IMR-90 (cell line): Measurements from ENCODE around the gene GMCL1. TPM values are rescaled to one million over a fixed set of nuclear protein-coding genes. Genes with fewer than 3 reads are reported as not detected.
A peak's percentile ranks its signal among the peaks of the same experiment; 100 is the strongest.

Experiments used
- ATAC-seq: fragments of 200-7000 bp; cut with Tn5 transposase; 2 replicates; pipeline ENCODE4 v1.9.1; 2020; ENCODE audit warnings: low read depth, mild to moderate bottlenecking, moderate library complexity
- BruUV-seq: library from RNA; stranded (reverse); fragments of 400-500 nt; replicated peaks from 2 replicates; lab custom pipeline; 2021; lab: Mats Ljungman, UMichigan
- CTCF ChIA-PET: fragments of 300-600 bp; formaldehyde crosslinking; extraction: SDS; loops from one replicate; lab custom pipeline; 2021; ENCODE audit warnings: antibody characterized with exemption; lab: Yijun Ruan, JAX
- POLR2A ChIA-PET: fragments of 300-600 bp; sonication (Branson Sonifier 250); formaldehyde crosslinking; loops from one replicate; lab custom pipeline; 2022; ENCODE audit warnings: antibody characterized with exemption; ENCODE audit not compliant: unreplicated experiment; lab: Charles Lee
- DNase-seq: peaks from one replicate; pipeline ENCODE4 v3.0.0; 2013
- H2AFZ ChIP-seq: replicated peaks from 2 replicates; pipeline ENCODE3; 2013; ENCODE audit warnings: low read length, mild to moderate bottlenecking; ENCODE audit not compliant: poor library complexity
- H2AK5ac ChIP-seq: 2 replicates; pipeline ENCODE4 v1.6.1; 2013; ENCODE audit warnings: low read depth, low read length, inconsistent platforms
- H2AK9ac ChIP-seq: replicated peaks from 2 replicates; pipeline ENCODE3; 2013; ENCODE audit warnings: mild to moderate bottlenecking, low read depth, low read length, moderate library complexity; ENCODE audit not compliant: poor library complexity
- H2BK120ac ChIP-seq: 2 replicates; pipeline ENCODE4 v1.6.1; 2013; ENCODE audit warnings: low read depth, low read length, inconsistent platforms
- H2BK15ac ChIP-seq: 3 replicates; pipeline ENCODE4 v1.6.1; 2013; ENCODE audit warnings: low read depth, low read length, inconsistent platforms
- H2BK20ac ChIP-seq: 2 replicates; pipeline ENCODE4 v1.6.1; 2013; ENCODE audit warnings: low read depth, mild to moderate bottlenecking, inconsistent platforms, low read length, moderate library complexity
- H2BK5ac ChIP-seq: 2 replicates; pipeline ENCODE4 v1.6.1; 2013; ENCODE audit warnings: mild to moderate bottlenecking, low read depth, low read length, inconsistent platforms; ENCODE audit not compliant: poor library complexity, severe bottlenecking
- H3K14ac ChIP-seq: replicated peaks from 2 replicates; pipeline ENCODE4 v1.6.1; 2013; ENCODE audit warnings: low read depth, low read length, inconsistent platforms
- H3K18ac ChIP-seq: 2 replicates; pipeline ENCODE4 v1.6.1; 2013; ENCODE audit warnings: low read depth, low read length, control low read depth
- H3K23ac ChIP-seq: 2 replicates; pipeline ENCODE4 v1.6.1; 2013; ENCODE audit warnings: low read depth, low read length, inconsistent platforms
- H3K27ac ChIP-seq: 2 replicates; pipeline ENCODE4 v1.5.1; 2013; ENCODE audit warnings: mild to moderate bottlenecking, control low read depth, low read length; ENCODE audit not compliant: insufficient read depth
- H3K27me3 ChIP-seq: 2 replicates; pipeline ENCODE4 v1.6.1; 2013; ENCODE audit warnings: low read length; ENCODE audit not compliant: control insufficient read depth, insufficient read depth
- H3K36me3 ChIP-seq: 2 replicates; pipeline ENCODE4 v1.6.1; 2013; ENCODE audit warnings: low read length, mixed read lengths; ENCODE audit not compliant: control insufficient read depth, insufficient read depth
- H3K4ac ChIP-seq: 2 replicates; pipeline ENCODE4 v1.6.1; 2013; ENCODE audit warnings: low read depth, low read length, inconsistent platforms
- H3K4me1 ChIP-seq: 2 replicates; pipeline ENCODE4 v1.6.1; 2013; ENCODE audit warnings: low read length, mixed read lengths; ENCODE audit not compliant: control insufficient read depth, insufficient read depth
- H3K4me2 ChIP-seq: 2 replicates; pipeline ENCODE4 v1.6.1; 2013; ENCODE audit warnings: low read depth, mild to moderate bottlenecking, control low read depth, low read length, moderate library complexity
- H3K4me3 ChIP-seq: 2 replicates; pipeline ENCODE4 v1.5.1; 2013; ENCODE audit warnings: low read depth, mild to moderate bottlenecking, control low read depth, low read length, moderate library complexity; ENCODE audit not compliant: insufficient read depth
- H3K56ac ChIP-seq: 2 replicates; pipeline ENCODE4 v1.6.1; 2013; ENCODE audit warnings: low read length, inconsistent platforms; ENCODE audit not compliant: insufficient read depth; ENCODE audit errors: extremely low read depth
- H3K79me1 ChIP-seq, 2 experiments: 2 replicates each; pipeline ENCODE4 v1.6.1; 2013; ENCODE audit warnings: low read length in 2 of 2, inconsistent platforms in 1 of 2, low read depth in 1 of 2
- H3K9ac ChIP-seq: 2 replicates; pipeline ENCODE4 v1.6.1; 2013; ENCODE audit warnings: low read depth, low read length, control low read depth
- H3K9me1 ChIP-seq: 2 replicates; pipeline ENCODE4 v1.6.1; 2013; ENCODE audit warnings: low read length, inconsistent platforms; ENCODE audit not compliant: insufficient read depth
- H3K9me3 ChIP-seq: 2 replicates; pipeline ENCODE4 v1.6.1; 2013; ENCODE audit warnings: low read length; ENCODE audit not compliant: control insufficient read depth, insufficient read depth
- H4K20me1 ChIP-seq: 2 replicates; pipeline ENCODE4 v1.6.1; 2013; ENCODE audit warnings: low read length, inconsistent platforms; ENCODE audit not compliant: insufficient read depth
- H4K5ac ChIP-seq: 2 replicates; pipeline ENCODE4 v1.6.1; 2013; ENCODE audit warnings: mild to moderate bottlenecking, low read depth, low read length, control low read depth
- H4K8ac ChIP-seq, 2 experiments: 2 replicates each; pipeline ENCODE4 v1.6.1; 2013; ENCODE audit warnings: low read depth in 2 of 2, low read length in 2 of 2, control low read depth in 1 of 2, inconsistent platforms in 1 of 2
- H4K91ac ChIP-seq: 2 replicates; pipeline ENCODE4 v1.6.1; 2013; ENCODE audit warnings: low read depth, low read length, inconsistent platforms; ENCODE audit not compliant: insufficient read depth
- CEBPB ChIP-seq: IDR thresholded peaks from 2 replicates; pipeline ENCODE4 v1.6.1; 2012; ENCODE audit warnings: low read depth, low read length, improper control_type of control experiment
- CTCF ChIP-seq: conservative IDR thresholded peaks from 2 replicates; pipeline ENCODE4 v1.5.1; 2012; ENCODE audit warnings: mild to moderate bottlenecking, low read depth, low read length, improper control_type of control experiment
- FOS ChIP-seq: fragments of 150-350 bp; IDR thresholded peaks from 2 replicates; pipeline ENCODE4 v1.6.1; 2016; ENCODE audit warnings: low read depth, low read length
- MAFK ChIP-seq: IDR thresholded peaks from 2 replicates; pipeline ENCODE4 v1.6.1; 2012; ENCODE audit warnings: low read depth, low read length, improper control_type of control experiment
- RAD21 ChIP-seq: IDR thresholded peaks from 2 replicates; pipeline ENCODE4 v1.6.1; 2012; ENCODE audit warnings: low read length, improper control_type of control experiment
- RFX5 ChIP-seq: IDR thresholded peaks from 2 replicates; pipeline ENCODE4 v1.8.0; 2012; ENCODE audit warnings: low read depth, mild to moderate bottlenecking, low read length, moderate library complexity
- WGBS, 2 experiments: methylation state at CpG; one replicate each; pipeline versions ENCODE4 v1.1.5 to v1.1.7; 2013; ENCODE audit warnings: missing lambda C conversion rate in 2 of 2; ENCODE audit not compliant: insufficient read length in 1 of 2; ENCODE audit errors: extremely low coverage in 2 of 2; 5-methylcytosine and 5-hydroxymethylcytosine counted together
- dilution Hi-C: fragments of 300-500 bp; cut with HindIII; formaldehyde crosslinking; loops from one replicate; pipeline ENCODE4 v1.14.3; 2018; ENCODE audit warnings: low sequenced_read_pairs; ENCODE audit not compliant: unreplicated experiment
- in situ Hi-C: fragments of 300-500 bp; cut with MboI; formaldehyde crosslinking; loops from 3 replicates; pipeline ENCODE4 v1.14.3; 2019; ENCODE audit warnings: low sequenced_read_pairs, inconsistent platforms, mixed read lengths
- intact Hi-C: fragments of 100-400 bp; cut with micrococcal nuclease; formaldehyde crosslinking; loops from 2 replicates; pipeline ENCODE4 v1.10.0; 2022
- polyA plus RNA-seq, 3 experiments: library from polyadenylated mRNA; depleted of rRNA; stranded (reverse); fragments of >200 nt; gene quantifications; 2 replicates each; pipeline ENCODE4 v1.2.3, GENCODE V29; 2012; ENCODE audit warnings: low replicate concordance in 1 of 3
- total RNA-seq: library from RNA; depleted of rRNA; stranded (reverse); fragments of >200 nt; gene quantifications from 2 replicates; pipeline ENCODE4 v1.2.3, GENCODE V29; 2012

Gene GMCL1
- total and polyA plus RNA-seq, 2 of the 4 experiments (the other 2 are of a cell fraction): 2.8 to 3.4 TPM

- Histone ChIP-seq H4K5ac (no peak overlapping the region; the same call in 1 of the 2 replicates), H3K9me1 (no peaks in the 10 kb centered on the region), H3K56ac (peak overlapping the region; percentile 12; the same call in 1 of the 2 replicates), H3K27ac (no peak overlapping the region; the same call in 1 of the 2 replicates), H3K27me3 (no peaks in the 10 kb centered on the region), H3K23ac (peak overlapping the region; percentile 30), H3K9me3 (no peaks in the 10 kb centered on the region), H3K4ac (no peak overlapping the region; the same call in 1 of the 2 replicates), H4K91ac (no peak overlapping the region), H2BK5ac (peak overlapping the region; percentile 72), H4K20me1 (no peaks in the 10 kb centered on the region), H2AK5ac (no peak overlapping the region), H4K8ac (peak overlapping the region in 1 of 2 experiments; percentile 67; a peak in 2 of 4 replicates), H3K9ac (peak overlapping the region; percentile 27; the same call in 1 of the 2 replicates), H3K4me3 (no peak overlapping the region), H2BK15ac (0 out of 3 replicates have a peak overlapping the region, but pooled peaks have one; percentile 17), H2AK9ac (no peak overlapping the region), H3K14ac (peak overlapping the region; percentile 11; the same call in 1 of the 2 replicates), H3K4me1 (no peaks in the 10 kb centered on the region; the same call in 1 of the 2 replicates), H3K4me2 (peak overlapping the region; percentile 44; the same call in 1 of the 2 replicates), H2BK20ac (0 out of 2 replicates have a peak overlapping the region, but pooled peaks have one; percentile 9), H2BK120ac (peak overlapping the region; percentile 5; the same call in 1 of the 2 replicates), H3K79me1 (peaks cover 8 to 21% of the 10 kb centered on the region in 2 experiments; a peak in 3 of 4 replicates), H3K18ac (peak overlapping the region; percentile 70; the same call in 1 of the 2 replicates), H2AFZ (peak overlapping the region; percentile 21), H3K36me3 (peaks cover 4% of the 10 kb centered on the region)
- intact Hi-C loops (loop anchor here (2.0 kb wide), 1 partner anchor 17 kb away; no protein-coding TSS in a partner anchor), in situ Hi-C loops (loop anchor here (5.0 to 25.0 kb wide), 3 partner anchors 154 to 319 kb away; partner anchors contain the start of gene TIA1), dilution Hi-C loops (no loop called here)
- DNase-seq: peak; percentile 93
- POLR2A ChIA-PET: no interaction called here
- ATAC-seq: no peak
- CTCF ChIA-PET: no interaction called here
- TF ChIP-seq RAD21: peak; percentile 21
- TF ChIP-seq MAFK: peak; percentile 29; the same call in 1 of the 2 replicates
- TF ChIP-seq FOS: peak; percentile 69; the same call in 1 of the 2 replicates
- TF ChIP-seq RFX5: no peak
- TF ChIP-seq CEBPB: peak; percentile 96
- no peak for TF ChIP-seq CTCF
- 60% methylated on average over 1 of the region's 3 CpGs; no CpG with 5 or more reads in 1 of the 2 experiments for WGBS, 2 experiments
- no TSS peak for BruUV-seq
Measured at GRCh38 chr2:69917852-69918251, 88.4 kb downstream of the GMCL1 start.
